Sigmoid colon (tissue), 7 donors: ENCODE measurements around the gene BCCIP. TPM values are rescaled to one million over a fixed set of nuclear protein-coding genes. Genes with fewer than 3 reads are reported as not detected.

Experiments used
- DNase-seq: peaks from one replicate; pipeline ENCODE4 v3.0.0-alpha.2; 2019
- H3K27ac ChIP-seq, 4 donors: fragments of 200-600 bp; sonication (generic); one replicate each; pipeline ENCODE4 v1.5.1; 2016 to 2019; ENCODE audit warnings: mild to moderate bottlenecking in 1 of 4
- H3K27me3 ChIP-seq, 3 donors: fragments of 200-600 bp; sonication (generic); one replicate each; pipeline ENCODE4 v1.5.1; 2019; ENCODE audit warnings: mild to moderate bottlenecking in 1 of 3
- H3K36me3 ChIP-seq, 4 donors: fragments of 200-600 bp; sonication (generic); one replicate each; pipeline ENCODE4 v1.5.1; 2016 to 2019
- H3K4me1 ChIP-seq, 4 donors: fragments of 200-600 bp; sonication (generic); one replicate each; pipeline ENCODE4 v1.5.1; 2017 to 2019
- H3K4me3 ChIP-seq, 4 donors: fragments of 200-600 bp; sonication (generic); one replicate each; pipeline ENCODE4 v1.5.1; 2017 to 2019; ENCODE audit warnings: mild to moderate bottlenecking in 2 of 4, moderate library complexity in 1 of 4
- H3K9me3 ChIP-seq, 4 donors: fragments of 200-600 bp in 3 of 4; sonication (generic) in 3 of 4; one replicate each; pipeline versions ENCODE4 v1.5.1 to v1.6.1; 2013 to 2019
- CTCF ChIP-seq, 4 experiments: fragments of 450-650 bp in 3 of 4; fragments of 200-600 bp in 1 of 4; IDR thresholded peaks; one replicate each; pipeline ENCODE4 v1.5.1; 2016 to 2019; ENCODE audit warnings: antibody characterized with exemption in 4 of 4, mild to moderate bottlenecking in 3 of 4, moderate library complexity in 2 of 4
- EP300 ChIP-seq, 4 donors: sonication (generic); formaldehyde crosslinking; IDR thresholded peaks; one replicate each; pipeline ENCODE4 v1.6.1; 2017; ENCODE audit warnings: antibody characterized with exemption in 4 of 4
- POLR2A ChIP-seq, 2 donors: fragments of 450-650 bp; IDR thresholded peaks; one replicate each; pipeline ENCODE4 v1.6.1; 2016; ENCODE audit warnings: antibody characterized with exemption in 2 of 2, mild to moderate bottlenecking in 2 of 2, moderate library complexity in 2 of 2
- POLR2AphosphoS5 ChIP-seq, 4 donors: sonication (generic); formaldehyde crosslinking; IDR thresholded peaks; one replicate each; pipeline ENCODE4 v1.6.1; 2017; ENCODE audit warnings: antibody characterized with exemption in 4 of 4
- WGBS, 2 donors: extraction: QIAGEN DNeasy Blood & Tissue Kit; methylation state at CpG; one replicate each; pipeline ENCODE4 v1.1.7; 2013; 5-methylcytosine and 5-hydroxymethylcytosine counted together
- intact Hi-C: fragments of 100-400 bp; cut with DNase I; formaldehyde crosslinking; loops from one replicate; pipeline ENCODE4 v1.15.1; 2023
- polyA plus RNA-seq, 3 donors: library from polyadenylated mRNA; stranded (reverse); fragments of 200-250 nt; gene quantifications; one replicate each; pipeline ENCODE4 v1.2.3, GENCODE V29; 2013
- total RNA-seq, 4 donors: library from RNA; depleted of rRNA; stranded (reverse); fragments of >200 nt; gene quantifications; one replicate each; pipeline ENCODE4 v1.1.0, GENCODE V29; 2016
- donor health status: healthy with polysubstance abuse.
- donor health status: Bipolar disorder and iron deficiency.
- donor health status: healthy.

BCCIP gene
- total and polyA plus RNA-seq, 7 donors = 37.7 to 61.4 (median 49.9) TPM

DNA sequence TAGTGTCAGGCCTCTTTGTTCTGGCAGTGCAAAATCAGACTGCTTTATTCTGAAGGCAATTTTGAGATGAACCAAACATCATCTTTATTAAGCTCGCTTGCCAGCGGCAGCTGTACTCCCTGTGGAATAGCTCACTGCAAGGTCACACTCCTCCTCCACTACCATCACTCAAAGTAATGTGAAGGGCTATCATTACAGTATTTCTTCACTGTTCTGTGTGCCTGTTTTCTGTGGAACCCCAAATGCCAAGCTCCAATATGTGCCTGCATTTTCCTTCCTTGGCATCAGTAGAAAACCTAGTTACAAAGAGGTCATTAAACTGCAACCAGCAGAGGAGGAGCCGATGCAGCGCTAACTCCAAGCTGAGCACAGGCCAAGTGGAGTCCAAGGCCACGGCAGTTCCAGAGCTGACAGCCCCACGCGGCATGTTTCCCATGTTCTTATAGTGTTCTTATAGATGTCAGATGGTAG lies 21.4 kb downstream of the BCCIP start:
- no peak for DNase-seq
- Histone ChIP-seq H3K36me3 (peaks cover 7 to 72% (median 22%) of the 10 kb centered on the region in 4 donors), H3K27me3 (no peaks in the 10 kb centered on the region), H3K9me3 (no peaks in the 10 kb centered on the region), H3K4me1 (peaks cover 0 to 6% (median 3%) of the 10 kb centered on the region in 4 donors), H3K4me3 (no peak overlapping the region), H3K27ac (no peak overlapping the region)
- 89 to 94% methylated on average over 7 of the region's 7 CpGs for WGBS, 2 donors
- intact Hi-C loops = no loop called here
- TF ChIP-seq CTCF (IDR thresholded peaks at IDR 0.05) (no peak), EP300 (IDR thresholded peaks at IDR 0.05) (no peak), POLR2A (IDR thresholded peaks at IDR 0.05) (no peak), POLR2AphosphoS5 (IDR thresholded peaks at IDR 0.05) (no peak)

DNA sequence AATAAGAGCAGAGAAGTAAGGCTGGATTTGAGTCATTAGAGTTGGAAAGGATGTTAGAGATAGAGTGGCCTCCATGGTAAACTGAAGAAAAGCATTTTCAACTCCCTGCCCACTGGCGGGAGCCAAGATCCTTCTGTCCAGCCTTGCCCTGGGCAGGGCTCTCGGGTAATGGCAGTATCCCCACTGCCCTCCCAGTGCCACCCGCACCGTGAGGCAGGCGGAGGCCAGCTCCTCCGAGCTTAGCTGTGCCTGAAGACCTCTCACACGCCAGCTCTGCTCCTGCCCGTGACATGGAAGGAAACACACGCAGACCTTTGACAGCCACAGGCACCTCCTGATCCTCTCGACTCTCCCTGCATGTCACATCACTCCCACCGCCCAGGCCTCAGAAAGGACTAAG lies 22.3 kb downstream of the BCCIP start:
- Histone ChIP-seq H3K36me3 (peaks cover under 1 to 66% (median 14%) of the 10 kb centered on the region in 4 donors), H3K4me1 (peaks cover 0 to 6% (median 3%) of the 10 kb centered on the region in 4 donors), H3K27me3 (no peaks in the 10 kb centered on the region), H3K27ac (no peak overlapping the region), H3K4me3 (no peak overlapping the region), H3K9me3 (no peaks in the 10 kb centered on the region)
- intact Hi-C loops = no loop called here
- 94 to 96% methylated on average over 11 of the region's 11 CpGs for WGBS, 2 donors
- no peak for TF ChIP-seq POLR2AphosphoS5 (IDR thresholded peaks at IDR 0.05)
- TF ChIP-seq EP300 (IDR thresholded peaks at IDR 0.05) = no peak
- TF ChIP-seq CTCF (IDR thresholded peaks at IDR 0.05) = no peak
- DNase-seq = no peak

DNA sequence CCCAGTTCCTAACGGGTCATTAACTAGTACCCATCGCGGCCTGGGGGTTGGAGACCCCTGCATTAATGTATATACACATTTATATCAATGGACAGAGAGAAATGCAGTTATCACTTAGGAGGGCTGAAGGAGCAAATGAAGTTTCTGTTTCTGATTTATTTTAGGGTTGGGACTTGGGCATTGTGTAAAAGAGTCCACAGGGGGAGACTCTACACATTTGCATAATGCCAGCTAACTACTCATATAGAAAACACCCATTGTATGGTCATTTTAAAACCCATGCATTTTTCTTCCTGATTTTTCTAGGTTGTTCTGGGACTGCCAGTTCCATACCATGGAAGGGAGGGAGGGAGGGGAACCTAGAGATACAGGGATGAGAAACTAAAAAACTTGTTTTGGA lies 23.5 kb downstream of the BCCIP start:
- TF ChIP-seq CTCF (IDR thresholded peaks at IDR 0.05) = no peak
- TF ChIP-seq EP300 (IDR thresholded peaks at IDR 0.05) = no peak
- no peak for TF ChIP-seq POLR2AphosphoS5 (IDR thresholded peaks at IDR 0.05)
- TF ChIP-seq POLR2A (IDR thresholded peaks at IDR 0.05) = no peak
- peaks cover 0 to 66% (median 13%) of the 10 kb centered on the region in 4 donors for H3K36me3 ChIP-seq
- peaks cover 0 to 6% (median 3%) of the 10 kb centered on the region in 4 donors for H3K4me1 ChIP-seq
- no peak overlapping the region for H3K4me3 ChIP-seq
- no peak for DNase-seq
- no peak overlapping the region for H3K27ac ChIP-seq
- H3K27me3 ChIP-seq = no peaks in the 10 kb centered on the region
- H3K9me3 ChIP-seq = no peaks in the 10 kb centered on the region
- 94 to 97% methylated on average over 3 of the region's 3 CpGs for WGBS, 2 donors
- intact Hi-C loops = no loop called here

DNA sequence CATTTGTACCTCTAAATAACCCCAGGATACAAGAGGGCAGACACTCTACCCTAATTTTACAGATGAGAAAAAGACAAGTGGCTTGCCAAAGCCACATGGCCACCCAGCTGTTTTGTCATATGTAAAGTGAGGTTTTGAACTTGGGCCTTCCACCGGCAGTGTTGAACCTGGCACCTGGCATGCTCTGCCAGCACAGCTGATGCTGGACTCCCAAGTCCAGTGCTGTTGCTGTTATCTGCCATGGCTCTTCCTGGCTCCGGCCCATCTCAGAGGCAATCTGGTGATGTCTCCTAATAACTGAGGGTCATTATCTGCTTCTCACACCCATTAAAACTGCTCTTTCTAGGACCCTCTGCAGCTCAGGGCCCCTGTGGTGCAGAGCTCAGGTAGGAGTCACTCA lies 25.0 kb downstream of the BCCIP start:
- Histone ChIP-seq H3K27me3 (no peaks in the 10 kb centered on the region), H3K27ac (no peak overlapping the region), H3K36me3 (peaks cover 0 to 69% (median 17%) of the 10 kb centered on the region in 4 donors), H3K4me1 (peaks cover 0 to 6% (median 3%) of the 10 kb centered on the region in 4 donors), H3K4me3 (no peak overlapping the region), H3K9me3 (no peaks in the 10 kb centered on the region)
- no peak for TF ChIP-seq EP300 (IDR thresholded peaks at IDR 0.05)
- no peak for TF ChIP-seq CTCF (IDR thresholded peaks at IDR 0.05)
- no peak for TF ChIP-seq POLR2A (IDR thresholded peaks at IDR 0.05)
- TF ChIP-seq POLR2AphosphoS5 (IDR thresholded peaks at IDR 0.05) = no peak
- 96 to 97% methylated on average over 2 of the region's 2 CpGs for WGBS, 2 donors
- no peak for DNase-seq
- intact Hi-C loops = no loop called here

DNA sequence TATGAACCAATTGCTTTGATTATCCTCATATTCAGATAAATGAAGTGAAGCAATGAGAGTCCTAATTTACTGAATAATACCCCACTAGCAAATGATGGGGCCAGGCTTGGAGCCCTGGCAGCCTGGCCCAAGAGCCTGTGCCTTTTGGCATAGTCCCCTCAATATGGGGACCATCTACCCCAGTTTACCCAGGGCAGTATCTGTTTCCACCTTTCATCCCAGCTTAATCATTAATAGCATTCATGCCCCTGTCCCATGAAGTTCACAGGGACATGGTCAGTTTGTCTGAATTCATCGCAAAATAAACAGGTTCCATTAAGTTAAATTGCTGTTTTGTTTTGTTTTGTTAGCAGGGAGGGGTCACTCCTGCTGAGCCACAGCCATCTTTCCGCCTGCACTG lies 25.5 kb downstream of the BCCIP start:
- H3K4me3 ChIP-seq = no peak overlapping the region
- H3K9me3 ChIP-seq = no peaks in the 10 kb centered on the region
- intact Hi-C loops = loop anchor here (1.0 kb wide), 1 partner anchor 17 kb away; no protein-coding TSS in a partner anchor
- H3K27ac ChIP-seq = no peak overlapping the region
- H3K27me3 ChIP-seq = no peaks in the 10 kb centered on the region
- no peak for DNase-seq
- TF ChIP-seq POLR2A (IDR thresholded peaks at IDR 0.05) = no peak
- no peak for TF ChIP-seq EP300 (IDR thresholded peaks at IDR 0.05)
- no peak for TF ChIP-seq CTCF (IDR thresholded peaks at IDR 0.05)
- TF ChIP-seq POLR2AphosphoS5 (IDR thresholded peaks at IDR 0.05) = no peak
- H3K4me1 ChIP-seq = peaks cover 0 to 6% (median 3%) of the 10 kb centered on the region in 4 donors
- peaks cover 0 to 65% (median 17%) of the 10 kb centered on the region in 4 donors for H3K36me3 ChIP-seq
- WGBS, 2 donors = 94 to 95% methylated on average over 2 of the region's 2 CpGs
